ENCODE data around the gene CDX1.

CDX1 gene

GRCh38 chr5:150184006-150184405, 17.4 kb downstream of the CDX1 start:
- no peak for DNase-seq (ENCODE audit: low read depth)

GRCh38 chr5:150184990-150185912, 18.7 kb downstream of the CDX1 start:
- DNase-seq (ENCODE audit: low read depth): no peak

- DNase-seq (ENCODE audit: low read depth): no peak
Observed at GRCh38 chr5:150186137-150186536, 19.6 kb downstream of the CDX1 start.

DNA sequence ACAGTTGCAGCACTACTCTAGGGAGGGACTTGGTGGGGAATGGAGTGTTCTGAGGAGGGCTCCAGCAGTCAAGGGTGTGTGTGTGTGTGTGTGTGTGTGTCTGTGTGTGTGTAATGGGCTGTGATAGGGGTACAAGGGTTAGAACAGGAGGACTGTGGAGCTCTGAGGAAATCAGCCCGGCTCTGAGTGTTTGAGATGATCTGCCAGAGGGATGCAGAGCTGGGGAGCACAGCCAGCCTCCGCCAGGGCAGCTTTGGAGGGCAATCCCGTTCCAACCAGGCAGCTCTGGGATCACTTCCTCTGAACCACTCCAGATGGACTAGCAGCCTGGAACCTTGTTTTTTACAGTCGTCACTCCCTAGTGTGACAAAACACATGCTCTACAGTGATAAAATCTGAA, 20.3 kb downstream of the CDX1 start:
- DNase-seq (ENCODE audit: low read depth): no peak

DNA sequence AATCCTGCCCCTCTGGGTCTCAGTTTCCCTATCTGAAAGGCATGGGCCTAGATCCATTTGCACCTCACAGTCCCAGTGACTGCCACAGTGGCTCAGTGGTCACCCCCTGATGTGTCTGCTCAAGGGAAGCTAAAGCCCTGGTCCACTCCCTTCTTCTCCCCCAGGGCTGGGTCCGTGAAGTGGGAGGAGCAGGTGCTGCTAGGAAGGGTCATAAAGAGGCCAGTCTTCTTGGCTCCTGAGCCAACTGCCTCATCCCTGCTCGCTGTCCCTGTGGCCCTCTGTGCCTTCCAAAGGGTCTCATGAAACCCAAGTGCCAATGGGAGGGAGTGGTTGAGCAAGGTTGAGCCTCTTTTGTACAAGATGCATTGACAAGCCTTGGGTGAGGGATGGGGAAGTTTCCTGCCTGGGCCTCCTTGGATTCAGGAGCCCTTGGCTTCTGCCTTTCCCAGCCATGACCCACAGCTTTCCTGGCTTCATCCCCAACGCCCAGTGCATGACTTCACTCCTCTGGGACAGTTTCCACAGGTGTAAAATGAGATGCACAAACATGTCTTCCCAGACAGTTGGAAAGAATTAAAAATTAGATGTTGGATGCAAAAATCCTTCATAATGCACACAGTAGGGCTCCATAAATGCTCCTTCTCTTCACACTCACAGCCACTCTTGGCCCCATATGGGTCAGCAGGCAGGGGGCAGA, 21.7 kb downstream of the CDX1 start:
- no peak for DNase-seq (ENCODE audit: low read depth)

GRCh38 chr5:150189326-150189725, 22.7 kb downstream of the CDX1 start:
- DNase-seq (ENCODE audit: low read depth): no peak

GRCh38 chr5:150189728-150190502, 23.3 kb downstream of the CDX1 start, which contains the start of gene SLC6A7:
SLC6A7 (plus strand) TSS chr5:150190062; CDS start chr5:150190328, 266 bp downstream.
- DNase-seq (ENCODE audit: low read depth): no peak

- DNase-seq (ENCODE audit: low read depth): no peak
Observed at GRCh38 chr5:150190503-150190979, 24.0 kb downstream of the CDX1 start.

- DNase-seq (ENCODE audit: low read depth): no peak
Observed at GRCh38 chr5:150190987-150191386, 24.4 kb downstream of the CDX1 start.

DNA sequence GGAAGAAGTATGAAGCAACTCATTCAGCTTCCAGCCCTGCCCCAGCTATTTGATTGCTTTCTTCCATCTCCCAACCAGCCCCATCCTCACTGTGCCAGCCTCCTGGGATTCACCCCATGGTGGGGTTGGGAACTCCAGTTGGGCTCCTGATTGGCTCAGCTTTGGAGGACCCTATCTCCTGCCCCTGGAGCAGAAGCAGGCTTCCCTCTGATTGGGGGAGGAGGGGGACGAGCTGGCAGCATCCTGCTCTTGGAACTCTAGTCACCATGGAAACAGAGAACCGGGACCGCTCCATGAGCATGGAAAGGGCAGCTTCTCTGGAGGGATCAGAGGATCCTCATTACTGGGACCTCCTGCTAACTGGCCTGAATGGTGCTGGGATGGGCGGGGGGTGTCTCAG, 25.9 kb downstream of the CDX1 start:
- DNase-seq (ENCODE audit: low read depth): no peak

DNA sequence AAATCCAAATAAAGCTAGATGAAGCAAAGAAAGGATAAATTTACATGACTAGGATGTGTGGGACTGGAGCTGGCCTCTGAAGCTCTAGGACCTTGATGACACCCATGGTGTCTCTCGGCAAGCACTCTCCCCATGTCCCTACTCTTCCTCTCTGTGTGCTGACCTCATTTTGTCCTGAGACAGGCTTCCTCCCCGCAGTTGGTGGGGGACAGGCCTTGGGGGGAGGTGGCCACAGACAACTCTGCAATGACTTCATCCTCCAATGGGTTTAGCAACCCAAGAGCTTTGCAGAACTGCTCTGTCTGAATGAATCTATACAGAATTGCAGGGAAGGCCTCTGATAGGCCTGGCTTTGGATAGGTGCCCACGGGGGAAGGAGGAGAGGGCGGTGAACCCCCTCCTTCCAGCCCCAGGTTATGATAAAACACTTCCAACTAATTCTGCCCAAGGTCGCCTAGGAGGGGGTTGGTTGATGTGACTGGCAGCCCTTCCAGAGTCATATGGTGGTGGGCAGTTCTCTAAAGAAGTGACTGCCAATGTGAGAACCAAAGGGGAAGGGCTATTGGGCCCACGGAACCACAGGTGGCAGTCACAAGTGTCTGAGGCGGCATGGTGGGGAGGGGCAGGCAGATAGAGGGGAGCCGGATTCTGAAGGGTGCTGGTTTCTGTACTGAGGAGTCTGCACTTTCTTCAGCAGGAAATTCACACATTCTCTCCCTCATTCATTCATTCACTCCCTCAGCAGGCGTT, 29.3 kb downstream of the CDX1 start:
- DNase-seq (ENCODE audit: low read depth): no peak

- DNase-seq (ENCODE audit: low read depth): no peak
Observed at GRCh38 chr5:150196514-150196913, 29.9 kb downstream of the CDX1 start.

GRCh38 chr5:150196986-150197385, 30.4 kb downstream of the CDX1 start:
- no peak for DNase-seq (ENCODE audit: low read depth)

DNA sequence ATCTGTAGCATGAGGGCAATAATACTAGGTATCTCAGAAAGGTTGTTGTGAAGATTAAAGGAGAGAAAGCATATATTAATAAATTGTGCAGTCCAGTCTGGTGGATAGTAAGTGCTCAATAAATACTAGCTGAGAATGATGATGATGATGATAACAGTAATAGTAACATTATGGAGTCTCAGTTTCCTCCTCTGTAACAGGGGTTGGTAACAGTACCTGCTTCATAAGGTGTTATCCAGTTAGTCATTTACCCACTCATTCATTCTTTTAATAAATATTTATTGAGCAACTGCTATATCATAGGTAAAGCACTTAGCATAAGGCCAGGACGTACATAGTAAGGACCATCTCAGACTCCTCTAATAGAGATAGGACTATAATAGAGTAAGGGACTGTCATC, 30.9 kb downstream of the CDX1 start:
- no peak for DNase-seq (ENCODE audit: low read depth)

- no peak for DNase-seq (ENCODE audit: low read depth)
Observed at GRCh38 chr5:150202501-150202900, 35.9 kb downstream of the CDX1 start.

GRCh38 chr5:150203832-150204589, 37.4 kb downstream of the CDX1 start:
- DNase-seq (ENCODE audit: low read depth): no peak

GRCh38 chr5:150204590-150204960, 38.0 kb downstream of the CDX1 start:
- DNase-seq (ENCODE audit: low read depth): no peak

GRCh38 chr5:150206098-150206778, 39.7 kb downstream of the CDX1 start:
- DNase-seq (ENCODE audit: low read depth): no peak

GRCh38 chr5:150206779-150207115, 40.2 kb downstream of the CDX1 start:
- no peak for DNase-seq (ENCODE audit: low read depth)

All from activated T-cell treated with anti-CD3 and anti-CD28 coated beads for 24 hours (primary cell).